OCI-LY7 (cell line): ENCODE measurements around the gene ANKRD53. TPM values are rescaled to one million over a fixed set of nuclear protein-coding genes. Genes with fewer than 3 reads are reported as not detected.
"Not testable (repeated sequence)": the region's sequence is repeated elsewhere in the genome, so short reads cannot be mapped to it uniquely, and the experiment has no call there.

Source experiments
- BruUV-seq: library from RNA; stranded (reverse); fragments of 400-500 nt; replicated peaks from 2 replicates; lab custom pipeline; 2021; lab: Mats Ljungman, UMichigan
- CTCF ChIA-PET: fragments of 300-600 bp; sonication (Branson Sonifier 250); formaldehyde crosslinking; loops from one replicate; lab custom pipeline; 2022; ENCODE audit warnings: antibody characterized with exemption; ENCODE audit not compliant: unreplicated experiment; lab: Charles Lee
- POLR2A ChIA-PET: fragments of 300-600 bp; sonication (Branson Sonifier 250); formaldehyde crosslinking; loops from one replicate; lab custom pipeline; 2022; ENCODE audit warnings: antibody characterized with exemption; lab: Charles Lee
- DNase-seq: peaks from one replicate; pipeline ENCODE4 v3.0.0-alpha.2; 2015; ENCODE audit warnings: low spot score
- H2AFZ ChIP-seq: fragments of 200-600 bp; sonication (generic), shearing (Covaris generic); 2 replicates; pipeline ENCODE4 v1.6.1; 2014; ENCODE audit warnings: mild to moderate bottlenecking, antibody characterized with exemption, low read length, moderate library complexity
- H3K27ac ChIP-seq: fragments of 200-600 bp; sonication (generic); 2 replicates; pipeline ENCODE4 v1.5.1; 2014; ENCODE audit warnings: mixed run types, low read depth, mild to moderate bottlenecking, moderate library complexity, low read length, inconsistent platforms; ENCODE audit not compliant: poor library complexity, severe bottlenecking
- H3K36me3 ChIP-seq: fragments of 200-600 bp; sonication (generic); 2 replicates; pipeline ENCODE4 v1.6.1; 2014; ENCODE audit warnings: mild to moderate bottlenecking, antibody characterized with exemption, low read length, moderate library complexity, mixed read lengths; ENCODE audit not compliant: insufficient read depth
- H3K4me1 ChIP-seq: fragments of 200-600 bp; sonication (generic); 2 replicates; pipeline ENCODE4 v1.5.1; 2014; ENCODE audit warnings: mild to moderate bottlenecking, low read length; ENCODE audit not compliant: insufficient read depth, poor library complexity, severe bottlenecking
- H3K4me2 ChIP-seq: fragments of 200-600 bp; sonication (generic); 2 replicates; pipeline ENCODE4 v1.6.1; 2014; ENCODE audit warnings: mild to moderate bottlenecking, low read length
- H3K4me3 ChIP-seq: fragments of 200-600 bp; sonication (generic); 2 replicates; pipeline ENCODE4 v1.5.1; 2014; ENCODE audit warnings: mild to moderate bottlenecking, low read depth, low read length; ENCODE audit not compliant: poor library complexity, severe bottlenecking
- H3K79me2 ChIP-seq: fragments of 200-600 bp; sonication (generic); 2 replicates; pipeline ENCODE4 v1.6.1; 2016; ENCODE audit warnings: low read depth, mild to moderate bottlenecking, low read length, moderate library complexity, mixed read lengths; ENCODE audit not compliant: insufficient read depth
- H3K9me2 ChIP-seq: fragments of 200-600 bp; sonication (generic); 2 replicates; pipeline ENCODE4 v1.6.1; 2016; ENCODE audit warnings: mild to moderate bottlenecking, low read length, mixed read lengths; ENCODE audit not compliant: insufficient read depth
- H3K9me3 ChIP-seq: fragments of 200-600 bp; sonication (generic); 2 replicates; pipeline ENCODE4 v1.6.1; 2014; ENCODE audit warnings: mild to moderate bottlenecking, mixed run types, low read length, mixed read lengths
- H4K20me1 ChIP-seq: fragments of 200-600 bp; sonication (generic); 2 replicates; pipeline ENCODE4 v1.6.1; 2014; ENCODE audit warnings: mild to moderate bottlenecking, antibody characterized with exemption, low read length, moderate library complexity, mixed read lengths; ENCODE audit not compliant: insufficient read depth
- CTCF ChIP-seq: fragments of 200-600 bp; sonication (generic); conservative IDR thresholded peaks from 2 replicates; pipeline ENCODE4 v1.5.1; 2014; ENCODE audit warnings: mild to moderate bottlenecking, antibody characterized with exemption, low read length, moderate library complexity, mixed read lengths
- intact Hi-C: fragments of 100-400 bp; cut with micrococcal nuclease; formaldehyde crosslinking; loops from one replicate; pipeline ENCODE4 v1.10.0; 2022; ENCODE audit not compliant: unreplicated experiment
- small RNA-seq: library from RNA; depleted of rRNA; stranded (forward); fragments of <200 nt; gene quantifications from one replicate; pipeline ENCODE3, GENCODE V24; 2014
- total RNA-seq, 2 experiments: library from RNA; depleted of rRNA in 1 of 2; stranded (reverse); fragments of >200 nt in 1 of 2; shearing (Covaris generic) in 1 of 2; gene quantifications; 2 replicates each; pipeline ENCODE4 v1.2.3, GENCODE V29; 2014 to 2022

ANKRD53 gene
- total RNA-seq, 2 experiments from 2014 or later: not detected

- peak; percentile 70 for TF ChIP-seq CTCF
- H3K9me2 ChIP-seq, H3K36me3 ChIP-seq, H3K79me2 ChIP-seq, H3K4me1 ChIP-seq, H3K27ac ChIP-seq, BruUV-seq, H3K9me3 ChIP-seq, H3K4me3 ChIP-seq, H4K20me1 ChIP-seq: not testable (repeated sequence)
- Histone ChIP-seq H3K4me2 (peak overlapping the region; percentile 47; the same call in 1 of the 2 replicates), H2AFZ (peak overlapping the region; percentile 76)
- ChIA-PET CTCF (interaction anchor here (1.1 to 1.9 kb wide), 3 partner anchors 46 to 131 kb away, joined by 5 to 7 read pairs (median 5); no protein-coding TSS in a partner anchor), POLR2A (interaction anchor here (2.3 kb wide), 1 partner anchor 47 kb away, joined by 9 read pairs; no protein-coding TSS in a partner anchor)
- intact Hi-C loops: loop anchor here (2.0 kb wide), 1 partner anchor 47 kb away; no protein-coding TSS in a partner anchor
- peak; percentile 53 for DNase-seq
Observed at GRCh38 chr2:71023553-71024243, 45.3 kb downstream of the ANKRD53 start.

Small RNAs within 50 kb of the gene (small RNA-seq; reads per million reads assigned to genes)
- gene RN7SL160P: not detected

Other genes with a start within 250 kb of the ANKRD53 start
- not detected in 2 replicates for gene ADD2, start 210.4 kb upstream of the ANKRD53 start, total RNA-seq (2014; rRNA removed; shearing (Covaris generic))
- gene ADD2, start 210.4 kb upstream of the ANKRD53 start, total RNA-seq (2022): not detected in 2 replicates
- not detected in 2 replicates for gene FIGLA, start 188.0 kb upstream of the ANKRD53 start, total RNA-seq (2014; rRNA removed; shearing (Covaris generic))
- gene FIGLA, start 188.0 kb upstream of the ANKRD53 start, total RNA-seq (2022): not detected in 2 replicates
- not detected in 2 replicates for gene CLEC4F, start 158.0 kb upstream of the ANKRD53 start, total RNA-seq (2014; rRNA removed; shearing (Covaris generic))
- gene CLEC4F, start 158.0 kb upstream of the ANKRD53 start, total RNA-seq (2022): not detected in 2 replicates
- not detected in 2 replicates for gene CD207, start 142.8 kb upstream of the ANKRD53 start, total RNA-seq (2014; rRNA removed; shearing (Covaris generic))
- not detected in 2 replicates for gene CD207, start 142.8 kb upstream of the ANKRD53 start, total RNA-seq (2022)
- gene VAX2, start 78.1 kb upstream of the ANKRD53 start, total RNA-seq (2014; rRNA removed; shearing (Covaris generic)): not detected in 2 replicates
- gene VAX2, start 78.1 kb upstream of the ANKRD53 start, total RNA-seq (2022): not detected in 2 replicates
- not detected in 2 replicates for gene ATP6V1B1, start 42.7 kb upstream of the ANKRD53 start, total RNA-seq (2014; rRNA removed; shearing (Covaris generic))
- gene ATP6V1B1, start 42.7 kb upstream of the ANKRD53 start, total RNA-seq (2022): not detected in 2 replicates
- 26.7 and 34.5 TPM in 2 replicates for gene TEX261, start 16.2 kb downstream of the ANKRD53 start, total RNA-seq (2014; rRNA removed; shearing (Covaris generic))
- 45.8 and 57.7 TPM in 2 replicates for gene TEX261, start 16.2 kb downstream of the ANKRD53 start, total RNA-seq (2022)
- 79.7 and 97.8 TPM in 2 replicates for gene NAGK, start 90.0 kb downstream of the ANKRD53 start, total RNA-seq (2014; rRNA removed; shearing (Covaris generic))
- gene NAGK, start 90.0 kb downstream of the ANKRD53 start, total RNA-seq (2022): 211 and 221 TPM in 2 replicates
- 30.8 and 35.4 TPM in 2 replicates for gene MCEE, start 151.6 kb downstream of the ANKRD53 start, total RNA-seq (2014; rRNA removed; shearing (Covaris generic))
- 26.4 and 31.6 TPM in 2 replicates for gene MCEE, start 151.6 kb downstream of the ANKRD53 start, total RNA-seq (2022)
- gene MPHOSPH10, start 152.0 kb downstream of the ANKRD53 start, total RNA-seq (2014; rRNA removed; shearing (Covaris generic)): 18.7 and 31.5 TPM in 2 replicates
- 38.3 and 42.7 TPM in 2 replicates for gene MPHOSPH10, start 152.0 kb downstream of the ANKRD53 start, total RNA-seq (2022)
- gene PAIP2B, start 248.5 kb downstream of the ANKRD53 start, total RNA-seq (2014; rRNA removed; shearing (Covaris generic)): 2.6 and 3.0 TPM in 2 replicates
- 6.9 and 8.2 TPM in 2 replicates for gene PAIP2B, start 248.5 kb downstream of the ANKRD53 start, total RNA-seq (2022)